ENCODE results near the gene TBC1D22A. TPM values are rescaled to one million over a fixed set of nuclear protein-coding genes. Genes with fewer than 3 reads are reported as not detected.
A peak's percentile ranks its signal among the peaks of the same experiment; 100 is the strongest.
"Not testable (repeated sequence)": the region's sequence is repeated elsewhere in the genome, so short reads cannot be mapped to it uniquely, and the experiment has no call there.

Gene TBC1D22A
- total and polyA plus RNA-seq, 8 donors, result 14.4 to 33.5 (median 15.7) TPM

- no peak for ATAC-seq
- TF ChIP-seq CTCF (IDR thresholded peaks at IDR 0.05), result no peak
- no peak overlapping the region for H3K4me3 ChIP-seq
- no peaks in the 10 kb centered on the region for H3K36me3 ChIP-seq
- H3K27me3 ChIP-seq, result no peaks in the 10 kb centered on the region
- H3K9me3 ChIP-seq, result no peaks in the 10 kb centered on the region
- no peak for DNase-seq
- peaks cover 7 to 52% of the 10 kb centered on the region in 2 donors for H3K4me1 ChIP-seq
- intact Hi-C loops (cut with DNase I), result no loop called here
- H3K27ac ChIP-seq, result no peak overlapping the region
Observed at GRCh38 chr22:46779023-46779422, 16.6 kb downstream of the TBC1D22A start.

GRCh38 chr22:46779651-46780050, 17.2 kb downstream of the TBC1D22A start:
- no peak for DNase-seq
- TF ChIP-seq CTCF (IDR thresholded peaks at IDR 0.05), result no peak
- no peak for ATAC-seq
- H3K9me3 ChIP-seq, result no peaks in the 10 kb centered on the region
- peaks cover under 1 to 52% of the 10 kb centered on the region in 2 donors for H3K4me1 ChIP-seq
- no peak overlapping the region for H3K4me3 ChIP-seq
- intact Hi-C loops (cut with DNase I), result no loop called here
- no peaks in the 10 kb centered on the region for H3K27me3 ChIP-seq
- no peaks in the 10 kb centered on the region for H3K36me3 ChIP-seq
- H3K27ac ChIP-seq, result no peak overlapping the region

- Histone ChIP-seq H3K27me3 (no peaks in the 10 kb centered on the region), H3K9me3 (no peaks in the 10 kb centered on the region), H3K4me3 (no peak overlapping the region), H3K4me1 (peaks cover 0 to 44% of the 10 kb centered on the region in 2 donors), H3K36me3 (no peaks in the 10 kb centered on the region), H3K27ac (no peak overlapping the region)
- no peak for TF ChIP-seq CTCF (IDR thresholded peaks at IDR 0.05)
- DNase-seq (peak in 1 of 4 donors; percentile 38), ATAC-seq (no peak)
- intact Hi-C loops (cut with DNase I), result no loop called here
Observed at GRCh38 chr22:46780453-46780852, 18.0 kb downstream of the TBC1D22A start.

- ATAC-seq (no peak), DNase-seq (no peak)
- no peak for TF ChIP-seq CTCF (IDR thresholded peaks at IDR 0.05)
- intact Hi-C loops (cut with DNase I), result no loop called here
- H3K27ac ChIP-seq, result no peak overlapping the region
- H3K36me3 ChIP-seq, result no peaks in the 10 kb centered on the region
- H3K9me3 ChIP-seq, result no peaks in the 10 kb centered on the region
- H3K4me3 ChIP-seq, result no peak overlapping the region
- H3K27me3 ChIP-seq, result no peaks in the 10 kb centered on the region
- H3K4me1 ChIP-seq, result peaks cover 0 to 35% of the 10 kb centered on the region in 2 donors
Observed at GRCh38 chr22:46781291-46781690, 18.8 kb downstream of the TBC1D22A start.

GRCh38 chr22:46782200-46782599, 19.8 kb downstream of the TBC1D22A start:
- peaks cover 0 to 26% of the 10 kb centered on the region in 2 donors for H3K4me1 ChIP-seq
- intact Hi-C loops (cut with DNase I); H3K36me3 ChIP-seq; H3K27ac ChIP-seq; ATAC-seq; H3K4me3 ChIP-seq; H3K9me3 ChIP-seq; H3K27me3 ChIP-seq: not testable (repeated sequence)
- peak in 2 of 4 donors; percentile 11 to 47 for DNase-seq

- intact Hi-C loops (cut with DNase I), result no loop called here
- no peak for TF ChIP-seq CTCF (IDR thresholded peaks at IDR 0.05)
- Histone ChIP-seq H3K4me1 (peaks cover 0 to 25% of the 10 kb centered on the region in 2 donors), H3K36me3 (no peaks in the 10 kb centered on the region), H3K27ac (peak overlapping the region in 1 of 2 donors; percentile 29), H3K4me3 (no peak overlapping the region), H3K27me3 (no peaks in the 10 kb centered on the region), H3K9me3 (no peaks in the 10 kb centered on the region)
- no peak for ATAC-seq
- DNase-seq, result no peak
Observed at GRCh38 chr22:46783721-46784120, 21.3 kb downstream of the TBC1D22A start.

Data from left lung (tissue), 10 donors.